Measurements from ENCODE around the gene CCND1. TPM values are rescaled to one million over a fixed set of nuclear protein-coding genes. Genes with fewer than 3 reads are reported as not detected.

CCND1 gene
- total RNA-seq, 2 experiments from 2014 or later, result 0.44 TPM; not detected in 1

DNA sequence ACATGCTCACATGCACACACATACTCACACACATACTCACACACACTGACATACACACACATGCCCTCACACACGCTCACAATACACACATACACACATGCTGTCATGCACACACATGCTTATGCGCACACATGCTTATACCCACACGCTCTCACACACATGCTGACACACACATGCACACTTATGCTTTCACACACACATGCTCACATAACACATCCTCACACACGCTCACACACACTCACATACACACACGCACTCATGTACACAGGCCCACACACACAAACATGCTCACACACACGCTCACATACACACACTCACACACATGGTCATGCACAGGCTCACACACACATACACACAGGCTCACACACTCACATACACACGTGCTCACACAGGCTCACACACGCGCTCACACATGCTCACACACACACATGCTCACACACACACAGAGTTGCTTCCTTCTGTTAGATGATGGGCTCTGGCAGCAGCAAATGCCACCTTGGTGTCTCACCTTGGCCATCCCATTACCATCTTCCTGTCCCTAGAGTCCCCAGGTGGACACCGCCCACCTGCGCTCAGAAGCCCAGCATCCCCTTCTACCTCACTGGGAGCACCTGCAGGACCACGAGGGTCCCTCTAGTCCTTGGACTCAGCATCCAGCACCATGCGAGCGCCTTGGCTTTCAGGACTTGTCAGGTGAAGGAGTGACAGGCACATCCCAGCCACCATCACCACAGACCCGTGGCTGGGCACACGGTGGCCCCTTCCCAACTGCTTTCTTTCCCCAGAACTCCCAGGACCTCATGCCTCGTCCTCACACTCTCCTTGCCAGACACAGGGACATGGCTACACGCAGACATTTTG is 44.9 kb upstream of the CCND1 start:
- Histone ChIP-seq H4K20me1 (ENCODE audit: insufficient read depth, low read length) (no peaks in the 10 kb centered on the region), H3K79me2 (ENCODE audit: insufficient read depth, low read depth, low read length) (no peaks in the 10 kb centered on the region), H3K9me3 (ENCODE audit: low read length) (no peaks in the 10 kb centered on the region), H3K27ac (ENCODE audit: low read depth, low read length, poor library complexity, severe bottlenecking) (no peak overlapping the region), H2AFZ (ENCODE audit: low read length) (no peak overlapping the region), H3K9me2 (ENCODE audit: insufficient read depth, low read length) (no peaks in the 10 kb centered on the region), H3K36me3 (ENCODE audit: insufficient read depth, low read length) (no peaks in the 10 kb centered on the region), H3K4me1 (ENCODE audit: insufficient read depth, low read length, poor library complexity, severe bottlenecking) (peaks cover 2% of the 10 kb centered on the region), H3K4me2 (ENCODE audit: low read length) (no peak overlapping the region), H3K4me3 (ENCODE audit: low read depth, low read length, poor library complexity, severe bottlenecking) (no peak overlapping the region)
- DNase-seq (ENCODE audit: low spot score), result no peak
- POLR2A ChIA-PET, result no interaction called here
- CTCF ChIA-PET (ENCODE audit: unreplicated experiment), result no interaction called here
- intact Hi-C loops (cut with micrococcal nuclease; ENCODE audit: unreplicated experiment), result no loop called here
- no TSS peak for BruUV-seq (replicated peaks)
- TF ChIP-seq EZH2phosphoT487 (IDR thresholded peaks at IDR 0.05; ENCODE audit: borderline replicate concordance, low read depth, low read length), result no peak
- TF ChIP-seq, protein P1, sequence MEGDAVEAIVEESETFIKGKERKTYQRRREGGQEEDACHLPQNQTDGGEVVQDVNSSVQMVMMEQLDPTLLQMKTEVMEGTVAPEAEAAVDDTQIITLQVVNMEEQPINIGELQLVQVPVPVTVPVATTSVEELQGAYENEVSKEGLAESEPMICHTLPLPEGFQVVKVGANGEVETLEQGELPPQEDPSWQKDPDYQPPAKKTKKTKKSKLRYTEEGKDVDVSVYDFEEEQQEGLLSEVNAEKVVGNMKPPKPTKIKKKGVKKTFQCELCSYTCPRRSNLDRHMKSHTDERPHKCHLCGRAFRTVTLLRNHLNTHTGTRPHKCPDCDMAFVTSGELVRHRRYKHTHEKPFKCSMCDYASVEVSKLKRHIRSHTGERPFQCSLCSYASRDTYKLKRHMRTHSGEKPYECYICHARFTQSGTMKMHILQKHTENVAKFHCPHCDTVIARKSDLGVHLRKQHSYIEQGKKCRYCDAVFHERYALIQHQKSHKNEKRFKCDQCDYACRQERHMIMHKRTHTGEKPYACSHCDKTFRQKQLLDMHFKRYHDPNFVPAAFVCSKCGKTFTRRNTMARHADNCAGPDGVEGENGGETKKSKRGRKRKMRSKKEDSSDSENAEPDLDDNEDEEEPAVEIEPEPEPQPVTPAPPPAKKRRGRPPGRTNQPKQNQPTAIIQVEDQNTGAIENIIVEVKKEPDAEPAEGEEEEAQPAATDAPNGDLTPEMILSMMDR (conservative IDR thresholded peaks at IDR 0.05; ENCODE audit: low read length), result no peak

DNA sequence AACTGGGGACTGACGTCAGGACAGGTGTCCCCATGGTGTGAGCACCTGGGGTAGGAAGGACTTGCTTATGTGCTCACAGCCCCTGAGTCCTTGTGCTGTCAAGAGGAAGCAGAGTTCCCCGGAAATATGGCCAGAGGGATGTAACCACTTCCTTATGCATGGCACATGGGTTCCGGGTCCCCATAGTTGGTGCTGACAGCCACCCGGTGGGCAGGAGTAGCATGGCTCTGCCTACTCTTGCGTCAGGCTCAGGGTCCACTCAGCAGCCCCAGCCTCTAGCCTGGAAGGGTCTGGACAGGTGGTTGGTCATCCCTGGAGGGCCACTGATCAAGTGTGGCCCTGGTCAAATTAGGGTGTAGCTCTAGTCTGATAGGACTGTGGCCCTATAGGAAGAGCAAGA is 42.8 kb upstream of the CCND1 start:
- Histone ChIP-seq H4K20me1 (ENCODE audit: insufficient read depth, low read length) (no peaks in the 10 kb centered on the region), H3K9me3 (ENCODE audit: low read length) (no peaks in the 10 kb centered on the region), H3K4me3 (ENCODE audit: low read depth, low read length, poor library complexity, severe bottlenecking) (no peak overlapping the region), H3K36me3 (ENCODE audit: insufficient read depth, low read length) (no peaks in the 10 kb centered on the region), H3K79me2 (ENCODE audit: insufficient read depth, low read depth, low read length) (no peaks in the 10 kb centered on the region), H3K4me2 (ENCODE audit: low read length) (no peak overlapping the region), H3K4me1 (ENCODE audit: insufficient read depth, low read length, poor library complexity, severe bottlenecking) (peaks cover 2% of the 10 kb centered on the region), H3K9me2 (ENCODE audit: insufficient read depth, low read length) (no peaks in the 10 kb centered on the region), H3K27ac (ENCODE audit: low read depth, low read length, poor library complexity, severe bottlenecking) (no peak overlapping the region), H2AFZ (ENCODE audit: low read length) (no peak overlapping the region)
- CTCF ChIA-PET (ENCODE audit: unreplicated experiment), result no interaction called here
- no peak for TF ChIP-seq EZH2phosphoT487 (IDR thresholded peaks at IDR 0.05; ENCODE audit: borderline replicate concordance, low read depth, low read length)
- TF ChIP-seq, protein P1 (conservative IDR thresholded peaks at IDR 0.05; ENCODE audit: low read length), result peak; percentile 50
- no TSS peak for BruUV-seq (replicated peaks)
- peak; percentile 36 for DNase-seq (ENCODE audit: low spot score)
- intact Hi-C loops (cut with micrococcal nuclease; ENCODE audit: unreplicated experiment), result no loop called here
- POLR2A ChIA-PET, result no interaction called here

DNA sequence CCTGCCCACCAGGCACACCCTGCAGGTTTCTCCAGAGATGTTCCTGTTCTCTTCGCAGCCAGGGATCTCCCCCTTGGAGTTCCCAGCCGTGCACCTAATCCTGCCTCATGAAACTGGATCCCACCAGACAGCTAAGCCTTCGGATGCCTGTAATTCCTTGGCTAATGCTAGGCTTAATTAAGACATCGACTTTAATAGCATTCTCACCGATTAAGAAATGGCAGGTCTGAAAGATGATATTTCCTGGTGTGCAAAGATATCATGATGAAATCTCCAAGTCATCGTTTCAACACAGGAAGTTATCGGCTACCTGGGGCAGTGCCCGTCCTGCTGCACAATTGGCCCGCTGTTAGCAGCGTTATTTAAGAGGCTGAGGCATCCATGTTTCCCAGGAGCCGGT is 41.5 kb upstream of the CCND1 start:
- Histone ChIP-seq H3K79me2 (ENCODE audit: insufficient read depth, low read depth, low read length) (no peaks in the 10 kb centered on the region), H3K9me3 (ENCODE audit: low read length) (no peaks in the 10 kb centered on the region), H4K20me1 (ENCODE audit: insufficient read depth, low read length) (no peaks in the 10 kb centered on the region), H3K4me2 (ENCODE audit: low read length) (no peak overlapping the region), H3K9me2 (ENCODE audit: insufficient read depth, low read length) (no peaks in the 10 kb centered on the region), H3K27ac (ENCODE audit: low read depth, low read length, poor library complexity, severe bottlenecking) (no peak overlapping the region), H3K4me3 (ENCODE audit: low read depth, low read length, poor library complexity, severe bottlenecking) (no peak overlapping the region), H3K36me3 (ENCODE audit: insufficient read depth, low read length) (no peaks in the 10 kb centered on the region), H3K4me1 (ENCODE audit: insufficient read depth, low read length, poor library complexity, severe bottlenecking) (peaks cover 2% of the 10 kb centered on the region), H2AFZ (ENCODE audit: low read length) (no peak overlapping the region)
- no peak for TF ChIP-seq EZH2phosphoT487 (IDR thresholded peaks at IDR 0.05; ENCODE audit: borderline replicate concordance, low read depth, low read length)
- TF ChIP-seq, protein P1 (conservative IDR thresholded peaks at IDR 0.05; ENCODE audit: low read length), result no peak
- BruUV-seq (replicated peaks), result no TSS peak
- intact Hi-C loops (cut with micrococcal nuclease; ENCODE audit: unreplicated experiment), result no loop called here
- DNase-seq (ENCODE audit: low spot score), result no peak
- ChIA-PET POLR2A (no interaction called here), CTCF (ENCODE audit: unreplicated experiment) (no interaction called here)

Measured in OCI-LY7 (cell line).